SK-N-SH treated with all-trans-retinoic acid at 6 μM for 48 hours (cell line): Measurements from ENCODE around the gene CHST15.

Source experiments
- ESRRG ChIP-seq: fragments of 250-450 bp; sonication (Bioruptor Pico); IDR thresholded peaks from 2 replicates; pipeline ENCODE4 v1.6.1; 2021; ENCODE audit warnings: mild to moderate bottlenecking
- ISL1 ChIP-seq: fragments of 250-450 bp; sonication (Bioruptor Pico); IDR thresholded peaks from 2 replicates; pipeline ENCODE4 v2.1.2; 2022; ENCODE audit warnings: mild to moderate bottlenecking, moderate library complexity
- ZNF70 ChIP-seq: fragments of 450-650 bp; formaldehyde crosslinking; IDR thresholded peaks from 2 replicates; pipeline ENCODE4 v1.5.0; 2020; ENCODE audit warnings: mild to moderate bottlenecking, moderate library complexity
- ZNF8 ChIP-seq: fragments of 450-650 bp; formaldehyde crosslinking; IDR thresholded peaks from 2 replicates; pipeline ENCODE4 v1.5.0; 2020; ENCODE audit warnings: mild to moderate bottlenecking, moderate library complexity
- TF ChIP-seq, protein P1 (sequence below): fragments of 250-450 bp; sonication (Bioruptor Pico); IDR thresholded peaks from 2 replicates; pipeline ENCODE4 v1.8.0; 2020; ENCODE audit warnings: mild to moderate bottlenecking, moderate library complexity, borderline replicate concordance

DNA sequence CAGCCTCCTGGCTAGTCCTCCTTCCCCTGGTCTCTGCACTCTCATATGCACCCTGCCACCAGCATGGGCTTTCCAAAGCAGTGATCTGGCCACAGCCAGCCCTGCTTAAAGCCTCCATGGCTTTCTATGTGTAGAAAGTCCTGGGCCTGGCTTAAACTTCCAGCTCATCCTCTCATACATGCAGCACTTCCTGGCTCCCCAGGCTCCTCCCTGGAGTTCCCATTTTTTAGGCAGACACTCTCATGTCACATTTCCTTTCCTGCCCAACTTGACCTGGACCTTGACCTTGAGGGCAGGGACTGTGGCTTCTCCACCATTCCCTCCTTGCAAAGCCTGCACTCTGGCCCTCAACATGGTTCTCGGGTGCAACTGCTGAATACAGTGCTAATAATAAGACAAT lies 79.5 kb downstream of the CHST15 start:
- TF ChIP-seq, protein P1, sequence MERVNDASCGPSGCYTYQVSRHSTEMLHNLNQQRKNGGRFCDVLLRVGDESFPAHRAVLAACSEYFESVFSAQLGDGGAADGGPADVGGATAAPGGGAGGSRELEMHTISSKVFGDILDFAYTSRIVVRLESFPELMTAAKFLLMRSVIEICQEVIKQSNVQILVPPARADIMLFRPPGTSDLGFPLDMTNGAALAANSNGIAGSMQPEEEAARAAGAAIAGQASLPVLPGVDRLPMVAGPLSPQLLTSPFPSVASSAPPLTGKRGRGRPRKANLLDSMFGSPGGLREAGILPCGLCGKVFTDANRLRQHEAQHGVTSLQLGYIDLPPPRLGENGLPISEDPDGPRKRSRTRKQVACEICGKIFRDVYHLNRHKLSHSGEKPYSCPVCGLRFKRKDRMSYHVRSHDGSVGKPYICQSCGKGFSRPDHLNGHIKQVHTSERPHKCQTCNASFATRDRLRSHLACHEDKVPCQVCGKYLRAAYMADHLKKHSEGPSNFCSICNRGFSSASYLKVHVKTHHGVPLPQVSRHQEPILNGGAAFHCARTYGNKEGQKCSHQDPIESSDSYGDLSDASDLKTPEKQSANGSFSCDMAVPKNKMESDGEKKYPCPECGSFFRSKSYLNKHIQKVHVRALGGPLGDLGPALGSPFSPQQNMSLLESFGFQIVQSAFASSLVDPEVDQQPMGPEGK, result no peak
- no peak for TF ChIP-seq ZNF70 (CRISPR knock-in tag)
- no peak for TF ChIP-seq ISL1 (CRISPR knock-in tag)
- TF ChIP-seq ZNF8, result no peak
- TF ChIP-seq ESRRG (CRISPR knock-in tag), result no peak
